K562 (cell line): ENCODE results near the gene UBL5. TPM values are rescaled to one million over a fixed set of nuclear protein-coding genes. Genes with fewer than 3 reads are reported as not detected.

Source experiments
- ATAC-seq: fragments of 200-7000 bp; cut with Tn5 transposase; 3 replicates; pipeline ENCODE4 v1.9.1; 2020; ENCODE audit warnings: moderate library complexity
- Bru-seq: library from RNA; stranded (reverse); fragments of 400-500 nt; gene quantifications from one replicate; lab custom pipeline; 2021; lab: Mats Ljungman, UMichigan
- BruChase-seq, 2 experiments: library from RNA; stranded (reverse); fragments of 400-500 nt; gene quantifications; one replicate each; lab custom pipeline; 2021; lab: Mats Ljungman, UMichigan
- BruUV-seq: library from RNA; stranded (reverse); fragments of 400-500 nt; replicated peaks from 2 replicates; lab custom pipeline; 2021; lab: Mats Ljungman, UMichigan
- CTCF ChIA-PET: fragments of 300-600 bp; formaldehyde crosslinking; extraction: SDS; loops from one replicate; lab custom pipeline; 2021; ENCODE audit warnings: low intra/inter-chr PET ratio; lab: Yijun Ruan, JAX
- POLR2A ChIA-PET: fragments of 300-600, 350-650 bp; sonication (Branson Sonifier 250); formaldehyde crosslinking; extraction: SDS; loops from one replicate; lab custom pipeline; 2021; ENCODE audit warnings: antibody characterized with exemption, inconsistent platforms; lab: Yijun Ruan, JAX
- DNase-seq, 4 experiments: peaks; one replicate each; pipeline versions ENCODE4 v3.0.0 to v3.0.0-alpha.2; 2011 to 2018; ENCODE audit warnings: low spot score in 3 of 4, mixed read lengths in 3 of 4; ENCODE audit errors: extremely low read depth in 1 of 4
- FAIRE-seq: peaks from 2 replicates; lab custom pipeline; 2011; peaks lifted over from hg19 to GRCh38; lab: Jason Lieb, UNC
- H2AFZ ChIP-seq: 2 replicates; pipeline ENCODE4 v1.6.0; 2011; ENCODE audit warnings: low read depth, low read length, control low read depth, inconsistent platforms
- H3K27ac ChIP-seq: fragments of 200-600 bp; 3 replicates; pipeline ENCODE4 v1.8.0; 2011; ENCODE audit warnings: low read depth, mild to moderate bottlenecking, control low read depth, inconsistent platforms, low read length, moderate library complexity, mixed read lengths; ENCODE audit errors: extremely low read depth
- H3K27me3 ChIP-seq, 2 experiments: fragments of 300-600 bp in 1 of 2; 2 replicates in 1 of 2; 3 replicates in 1 of 2; pipeline versions ENCODE4 v1.6.0 to v1.8.0; 2011; ENCODE audit warnings: inconsistent platforms in 2 of 2, low read length in 2 of 2, mild to moderate bottlenecking in 1 of 2, mixed read lengths in 1 of 2, moderate library complexity in 1 of 2; ENCODE audit not compliant: control insufficient read depth in 2 of 2, insufficient read depth in 2 of 2
- H3K36me3 ChIP-seq: fragments of 300-600 bp; 3 replicates; pipeline ENCODE4 v1.8.0; 2011; ENCODE audit warnings: mild to moderate bottlenecking, low read length, inconsistent platforms; ENCODE audit not compliant: control insufficient read depth, insufficient read depth
- H3K4me1 ChIP-seq, 2 experiments: fragments of 200-600 bp in 1 of 2; replicated peaks in 1 of 2; 2 replicates in 1 of 2; 3 replicates in 1 of 2; pipeline versions ENCODE4 v1.5.1 to v1.8.0; 2011; ENCODE audit warnings: inconsistent platforms in 2 of 2, low read length in 2 of 2, mild to moderate bottlenecking in 1 of 2, mixed read lengths in 1 of 2, moderate library complexity in 1 of 2; ENCODE audit not compliant: control insufficient read depth in 2 of 2, insufficient read depth in 2 of 2
- H3K4me2 ChIP-seq: 2 replicates; pipeline ENCODE4 v1.6.1; 2011; ENCODE audit warnings: low read length, control low read depth, inconsistent platforms, mixed read lengths; ENCODE audit not compliant: insufficient read depth
- H3K4me3 ChIP-seq: fragments of 200-600 bp; sonication (generic), shearing (Covaris generic); 2 replicates; pipeline ENCODE4 v1.5.1; 2016; ENCODE audit warnings: control low read depth, inconsistent platforms
- H3K79me2 ChIP-seq: fragments of 200-600 bp; 3 replicates; pipeline ENCODE4 v1.8.0; 2011; ENCODE audit warnings: low read length, inconsistent platforms; ENCODE audit not compliant: control insufficient read depth, insufficient read depth
- H3K9ac ChIP-seq, 2 experiments: 2 replicates each; pipeline versions ENCODE4 v1.6.0 to v1.6.1; 2011; ENCODE audit warnings: low read depth in 2 of 2, low read length in 2 of 2, control low read depth in 1 of 2, inconsistent platforms in 1 of 2, mild to moderate bottlenecking in 1 of 2, mixed read lengths in 1 of 2; ENCODE audit not compliant: insufficient read depth in 1 of 2
- H3K9me1 ChIP-seq: one replicate; pipeline ENCODE4 v1.6.0; 2011; ENCODE audit warnings: inconsistent platforms, mild to moderate bottlenecking, low read length, moderate library complexity; ENCODE audit not compliant: control insufficient read depth, insufficient read depth
- H3K9me3 ChIP-seq: replicated peaks from 2 replicates; pipeline ENCODE4 v1.5.1; 2011; ENCODE audit warnings: low read depth, low read length, inconsistent platforms; ENCODE audit not compliant: control insufficient read depth, insufficient read depth
- H4K20me1 ChIP-seq: replicated peaks from 2 replicates; pipeline ENCODE4 v1.6.1; 2011; ENCODE audit warnings: low read length, inconsistent platforms, mixed read lengths; ENCODE audit not compliant: control insufficient read depth, insufficient read depth
- C11orf30 ChIP-seq: fragments of 450-650 bp; IDR thresholded peaks from 2 replicates; pipeline ENCODE4 v1.6.1; 2016; ENCODE audit warnings: low read depth, mild to moderate bottlenecking
- CBFB ChIP-seq: sonication (generic); formaldehyde crosslinking; IDR thresholded peaks from 2 replicates; pipeline ENCODE4 v1.4.0; 2020; ENCODE audit warnings: mild to moderate bottlenecking, missing genetic modification reagents
- COPS2 ChIP-seq: fragments of 450-650 bp; conservative IDR thresholded peaks from 2 replicates; pipeline ENCODE4 v1.6.1; 2016; ENCODE audit warnings: mild to moderate bottlenecking, moderate library complexity
- ETV5 ChIP-seq: sonication (generic); formaldehyde crosslinking; IDR thresholded peaks from 2 replicates; pipeline ENCODE4 v1.4.0; 2020; ENCODE audit warnings: low read depth, mild to moderate bottlenecking, missing genetic modification reagents
- GABPB1 ChIP-seq: sonication (generic); formaldehyde crosslinking; IDR thresholded peaks from 2 replicates; pipeline ENCODE4 v1.8.0; 2022; ENCODE audit warnings: mild to moderate bottlenecking, missing genetic modification reagents
- HDAC2 ChIP-seq: fragments of 450-650 bp; IDR thresholded peaks from 2 replicates; pipeline ENCODE4 v1.6.1; 2016; ENCODE audit warnings: mild to moderate bottlenecking
- HMG20B ChIP-seq: fragments of 250-450 bp; sonication (Bioruptor Pico); IDR thresholded peaks from 2 replicates; pipeline ENCODE4 v1.5.0; 2021; ENCODE audit warnings: mild to moderate bottlenecking
- MCM2 ChIP-seq: fragments of 450-650 bp; IDR thresholded peaks from 2 replicates; pipeline ENCODE4 v1.6.1; 2017; ENCODE audit warnings: low read depth, mild to moderate bottlenecking
- NRF1 ChIP-seq, 2 experiments: fragments of 450-650 bp; IDR thresholded peaks in 1 of 2; conservative IDR thresholded peaks in 1 of 2; 2 replicates each; pipeline ENCODE4 v1.6.1; 2014; ENCODE audit warnings: mild to moderate bottlenecking in 2 of 2
- RAD21 ChIP-seq, 2 experiments: fragments of 250-450 bp in 1 of 2; fragments of 450-650 bp in 1 of 2; sonication (Bioruptor Pico) in 1 of 2; formaldehyde crosslinking in 1 of 2; IDR thresholded peaks in 1 of 2; conservative IDR thresholded peaks in 1 of 2; 2 replicates each; pipeline versions ENCODE4 v1.4.0 to v1.8.0; 2020 to 2022; ENCODE audit warnings: mild to moderate bottlenecking in 2 of 2, moderate library complexity in 1 of 2
- RFX1 ChIP-seq: fragments of 450-650 bp; IDR thresholded peaks from 2 replicates; pipeline ENCODE4 v1.6.1; 2016; ENCODE audit warnings: mild to moderate bottlenecking, moderate library complexity
- ZNF431 ChIP-seq: sonication (generic); formaldehyde crosslinking; IDR thresholded peaks from 2 replicates; pipeline ENCODE4 v1.8.0; 2022; ENCODE audit warnings: mild to moderate bottlenecking, missing genetic modification reagents
- ZNF668 ChIP-seq: fragments of 250-450 bp; sonication (Bioruptor Pico); IDR thresholded peaks from 2 replicates; pipeline ENCODE4 v1.8.0; 2022; ENCODE audit warnings: mild to moderate bottlenecking, inconsistent platforms
- WGBS: fragments of 100-300 bp; shearing (Covaris generic); methylation state at CpG from one replicate; pipeline ENCODE4 v1.1.6; 2016; ENCODE audit warnings: low coverage, mixed read lengths; ENCODE audit not compliant: insufficient coverage; ENCODE audit errors: missing lambda C conversion rate; 5-methylcytosine and 5-hydroxymethylcytosine counted together
- in situ Hi-C: fragments of 300-500 bp; cut with MboI; formaldehyde crosslinking; loops from 4 replicates; pipeline ENCODE4 v1.15.0; 2018; ENCODE audit warnings: inconsistent platforms, mixed read lengths
- intact Hi-C: fragments of 100-400 bp; cut with micrococcal nuclease; formaldehyde crosslinking; loops from 2 replicates; pipeline ENCODE4 v1.14.2; 2022
- long read RNA-seq, 3 experiments: library from polyadenylated mRNA in 2 of 3; library from RNA in 1 of 3; unstranded in 2 of 3; stranded (forward) in 1 of 3; transcript quantifications; one replicate each; pipeline ENCODE4 v2.0.0, GENCODE V29; 2019 to 2022
- polyA minus RNA-seq, 3 experiments: library from RNA; depleted of rRNA, polyadenylated mRNA; stranded (reverse); fragments of >200 nt; gene quantifications; 2 replicates each; pipeline ENCODE4 v1.2.3, GENCODE V29; 2011
- polyA plus RNA-seq, 8 experiments: library from polyadenylated mRNA; depleted of rRNA in 4 of 8; stranded (reverse) in 5 of 8; unstranded in 3 of 8; fragments of >200 nt; fragmentation: Nextera tagmentation in 2 of 8; fragmentation: Illumina TruSeq in 1 of 8; extraction: Ambion mirVana in 2 of 8; extraction: Trizol in 1 of 8; gene quantifications; 2 replicates each; pipeline versions ENCODE4 v1.2.1 to v1.2.3, GENCODE V29; 2011 to 2014; ENCODE audit warnings: inconsistent platforms in 1 of 8, missing spikeins in 1 of 8
- total RNA-seq, 7 experiments: library from RNA; depleted of rRNA in 6 of 7; stranded (reverse); fragments of >200 nt in 6 of 7; fragmentation: Illumina TruSeq in 2 of 7; extraction: Trizol in 2 of 7; gene quantifications; 2 replicates each; pipeline versions ENCODE4 v1.2.1 to v1.2.3, GENCODE V29; 2011 to 2021; ENCODE audit warnings: low replicate concordance in 1 of 7
- TF ChIP-seq, protein P1 (sequence below): sonication (generic); formaldehyde crosslinking; IDR thresholded peaks from 2 replicates; pipeline ENCODE4 v1.8.0; 2022; ENCODE audit warnings: mild to moderate bottlenecking, missing genetic modification reagents

UBL5 gene
- total RNA-seq (2011; cell fraction: chromatin; rRNA removed; ENCODE audit: low replicate concordance): 39.7 and 67.9 TPM in 2 replicates
- 97.9 and 112 TPM in 2 replicates for total RNA-seq (2011; cell fraction: nucleolus; rRNA removed)
- total RNA-seq (2011; cell fraction: nucleoplasm; rRNA removed): 87.5 and 111 TPM in 2 replicates
- total RNA-seq (2014; rRNA removed): 424 and 564 TPM in 2 replicates
- total RNA-seq (2014; rRNA removed; fragmentation: Illumina TruSeq; extraction: Trizol): 465 and 492 TPM in 2 replicates
- 383 and 410 TPM in 2 replicates for total RNA-seq (2015; rRNA removed; fragmentation: Illumina TruSeq; extraction: Trizol)
- total RNA-seq (2021): 489 and 520 TPM in 2 replicates
- polyA plus RNA-seq (2011; rRNA removed): 833 and 989 TPM in 2 replicates
- 727 and 1,456 TPM in 2 replicates for polyA plus RNA-seq (2011; cell fraction: cytosol; rRNA removed)
- polyA plus RNA-seq (2011; cell fraction: nucleus; rRNA removed): 352 and 598 TPM in 2 replicates
- 383 and 1,143 TPM in 2 replicates for polyA plus RNA-seq (2012)
- 602 and 613 TPM in 2 replicates for polyA plus RNA-seq (2014; fragmentation: Illumina TruSeq; extraction: Trizol)
- 1,000 to 10,000 TPM in 1 of 2 experiments, 100 to 1,000 TPM in 1; 995 to 1,140 TPM for polyA plus RNA-seq (2014; fragmentation: Nextera tagmentation; extraction: Ambion mirVana)
- polyA plus RNA-seq (2014; rRNA removed): 1,210 and 1,266 TPM in 2 replicates
- 303 and 304 TPM in 2 replicates for polyA minus RNA-seq (2011; rRNA and poly(A)+ RNA removed)
- 86.1 and 91.4 TPM in 2 replicates for polyA minus RNA-seq (2011; cell fraction: cytosol; rRNA and poly(A)+ RNA removed)
- polyA minus RNA-seq (2011; cell fraction: nucleus; rRNA and poly(A)+ RNA removed): 33.3 and 49.1 TPM in 2 replicates
- Bru-seq, nascent RNA: percentile 98 among the genes with signal in this experiment
- BruChase-seq, experiment 1, labeled RNA remaining after a 2-hour chase: percentile 93 among the genes with signal in this experiment
- BruChase-seq, experiment 2, labeled RNA remaining after a 6-hour chase: percentile 93 among the genes with signal in this experiment
- long read RNA-seq, experiment 1, transcript UBL5-202 (5 exons, 432 nt): major isoform, 399 of 1,035 reads
- long read RNA-seq, experiment 1, transcript UBL5-203 (3 exons, 573 nt): minor isoform, 5 of 1,035 reads
- long read RNA-seq, experiment 1, transcript UBL5-201 (5 exons, 513 nt): minor isoform, 77 of 1,035 reads
- long read RNA-seq, experiment 1, partial matches to known transcripts: 499 of 1,035 reads
- long read RNA-seq, experiment 1, other reads (novel, unspliced or antisense): 55 of 1,035 reads
- long read RNA-seq, experiment 2, transcript UBL5-202 (5 exons, 432 nt): major isoform, 131 of 351 reads
- long read RNA-seq, experiment 2, transcript UBL5-201 (5 exons, 513 nt): minor isoform, 21 of 351 reads
- long read RNA-seq, experiment 2, partial matches to known transcripts: 7 of 351 reads
- long read RNA-seq, experiment 2, other reads (novel, unspliced or antisense): 192 of 351 reads
- long read RNA-seq, experiment 3, transcript UBL5-202 (5 exons, 432 nt): major isoform, 292 of 354 reads
- long read RNA-seq, experiment 3, transcript UBL5-201 (5 exons, 513 nt): minor isoform, 39 of 354 reads
- long read RNA-seq, experiment 3, partial matches to known transcripts: 5 of 354 reads
- long read RNA-seq, experiment 3, other reads (novel, unspliced or antisense): 16 of 354 reads

DNA sequence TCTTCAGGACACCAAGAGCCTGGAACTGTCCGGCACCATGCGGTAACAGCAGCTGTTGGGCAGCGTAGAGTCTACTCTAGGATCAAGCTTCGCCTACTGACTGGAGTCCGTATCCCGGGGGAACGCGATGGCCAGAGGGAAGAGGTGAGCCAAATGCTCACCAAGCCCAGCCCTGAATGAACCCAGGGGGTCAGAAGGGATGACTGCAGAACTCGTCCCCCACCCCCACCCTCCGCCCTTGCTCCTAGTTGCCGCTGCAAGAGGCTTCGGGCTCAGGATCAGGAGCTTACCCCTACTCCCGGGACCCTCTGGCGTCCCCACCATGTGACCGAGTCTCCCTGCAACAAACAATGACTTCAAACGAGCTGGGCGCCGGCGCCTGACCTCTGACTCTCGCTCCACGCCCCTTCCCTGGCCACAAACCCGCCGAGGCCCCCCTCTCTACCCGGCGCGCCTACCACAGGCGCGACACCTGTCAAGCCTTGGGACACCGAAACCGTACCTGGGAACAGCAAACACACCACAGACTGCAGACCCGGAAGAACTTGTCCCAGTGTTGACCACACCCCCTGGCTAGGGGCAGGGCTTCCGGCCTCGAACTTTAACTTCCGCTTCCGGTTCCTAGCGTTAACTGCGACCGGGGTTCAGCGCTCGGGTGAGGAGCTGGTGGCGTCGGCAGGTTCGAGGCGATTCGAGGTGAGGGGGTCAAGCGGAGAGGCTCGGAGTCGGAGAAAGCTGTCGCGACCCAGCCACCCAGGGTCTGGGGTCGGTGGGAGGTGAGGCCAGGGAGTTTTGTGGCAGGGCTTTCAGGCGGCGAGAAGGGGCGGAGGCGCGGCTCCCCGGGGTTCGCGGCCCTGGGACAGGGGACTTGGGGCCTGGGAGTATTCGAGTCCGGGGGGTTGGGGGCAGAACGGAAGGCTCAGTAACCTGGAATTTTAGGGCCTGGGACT lies at the start of gene UBL5:
TSS of gene UBL5 (plus strand) at position 630 of the 950 bp plus-strand sequence. CDS start 420 bp downstream, outside the sequence.
- H3K4me3 ChIP-seq: peak within 1 kb of the TSS; percentile 80
- FAIRE-seq: peak; percentile 95
- BruUV-seq: TSS peak; percentile 85
- H3K9ac ChIP-seq: peak within 1 kb of the TSS; percentile 88 to 99
- in situ Hi-C loops: no loop called here
- intact Hi-C loops: no loop called here
- H3K4me1 ChIP-seq: peaks cover 2 to 15% of the 10 kb centered on the region in 2 experiments; a peak in 3 of 5 replicates
- POLR2A ChIA-PET: interaction anchor here (0.5 to 1.6 kb wide), 8 partner anchors 9 to 1698 kb away, joined by 3 to 4 read pairs (median 4); no protein-coding TSS in a partner anchor
- H2AFZ ChIP-seq: peak within 1 kb of the TSS; percentile 83
- H3K27ac ChIP-seq: peak within 1 kb of the TSS; percentile 66
- H3K36me3 ChIP-seq: peaks cover 31% of the 10 kb centered on the region; the same call in 2 of the 3 replicates
- no peaks in the 10 kb centered on the region for H3K9me3 ChIP-seq
- peak within 1 kb of the TSS; percentile 90 for H3K4me2 ChIP-seq
- WGBS: under 1% methylated on average over 54 of the region's 62 CpGs
- CTCF ChIA-PET: interaction anchor here (0.6 kb wide), 1 partner anchor 11 kb away, joined by 3 read pairs; no protein-coding TSS in a partner anchor
- H3K9me1 ChIP-seq: no peaks in the 10 kb centered on the region
- no peaks in the 10 kb centered on the region; the same call in 1 of the 2 replicates for H4K20me1 ChIP-seq
- peaks cover 46% of the 10 kb centered on the region for H3K79me2 ChIP-seq
- H3K27me3 ChIP-seq: no peaks in the 10 kb centered on the region
- ATAC-seq: peak; percentile 98
- peak; percentile 85 to 96 (median 92) for DNase-seq
- TF ChIP-seq MCM2 (no peak), C11orf30 (peak; percentile 95), RAD21 (CRISPR knock-in tag; conservative IDR thresholded peaks at IDR 0.05 in 1 of 2, IDR thresholded peaks at IDR 0.05 in 1 of 2) (no peak), CBFB (CRISPR knock-in tag) (peak; percentile 36; the same call in 1 of the 2 replicates), ETV5 (CRISPR knock-in tag) (peak; percentile 52; the same call in 1 of the 2 replicates), HMG20B (no peak), ZNF431 (no peak), COPS2 (no peak), ZNF668 (CRISPR knock-in tag) (no peak), NRF1 (conservative IDR thresholded peaks at IDR 0.05 in 1 of 2, IDR thresholded peaks at IDR 0.05 in 1 of 2) (0 out of 4 replicates have a peak, but pooled peaks of 1 of the 2 experiments have one; percentile 21), HDAC2 (peak; percentile 89), GABPB1 (peak; percentile 96), RFX1 (peak; percentile 57; the same call in 1 of the 2 replicates)
- TF ChIP-seq, protein P1, sequence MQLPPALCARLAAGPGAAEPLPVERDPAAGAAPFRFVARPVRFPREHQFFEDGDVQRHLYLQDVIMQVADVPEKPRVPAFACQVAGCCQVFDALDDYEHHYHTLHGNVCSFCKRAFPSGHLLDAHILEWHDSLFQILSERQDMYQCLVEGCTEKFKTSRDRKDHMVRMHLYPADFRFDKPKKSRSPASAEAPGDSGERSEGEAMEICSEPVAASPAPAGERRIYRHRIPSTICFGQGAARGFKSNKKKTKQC (CRISPR knock-in tag): 0 out of 2 replicates have a peak, but pooled peaks have one; percentile 7
